Heart left ventricle (tissue), 16 donors: ENCODE results near the gene AAMP. TPM values are rescaled to one million over a fixed set of nuclear protein-coding genes. Genes with fewer than 3 reads are reported as not detected.

Source experiments
- ATAC-seq, 4 donors: fragments of 200-7000 bp; cut with Tn5 transposase; one replicate each; pipeline ENCODE4 v1.9.1; 2020 to 2022; ENCODE audit warnings: moderate library complexity in 4 of 4, mild to moderate bottlenecking in 3 of 4, moderate number of reproducible peaks in 1 of 4
- DNase-seq, 5 donors: peaks; one replicate each; pipeline ENCODE4 v3.0.0-alpha.2; 2020
- H3K27ac ChIP-seq, 12 donors: fragments of 200-600 bp; sonication (generic) in 4 of 12; one replicate each; pipeline versions ENCODE4 v1.5.0 to v1.8.0; 2016 to 2022; ENCODE audit warnings: mild to moderate bottlenecking in 2 of 12
- H3K27me3 ChIP-seq, 9 donors: fragments of 200-600 bp; sonication (generic) in 2 of 9; one replicate each; pipeline versions ENCODE4 v1.5.1 to v1.8.0; 2016 to 2022; ENCODE audit warnings: mild to moderate bottlenecking in 3 of 9
- H3K36me3 ChIP-seq, 9 donors: fragments of 200-600 bp; sonication (generic) in 2 of 9; one replicate each; pipeline versions ENCODE4 v1.5.0 to v1.8.0; 2018 to 2022; ENCODE audit warnings: mild to moderate bottlenecking in 2 of 9
- H3K4me1 ChIP-seq, 12 donors: fragments of 200-600 bp; sonication (generic) in 4 of 12; one replicate each; pipeline versions ENCODE4 v1.5.0 to v1.8.0; 2016 to 2022; ENCODE audit warnings: mild to moderate bottlenecking in 3 of 12
- H3K4me3 ChIP-seq, 12 donors: fragments of 200-600 bp; sonication (generic) in 4 of 12; one replicate each; pipeline versions ENCODE4 v1.5.0 to v1.8.0; 2017 to 2022; ENCODE audit warnings: mild to moderate bottlenecking in 9 of 12, moderate library complexity in 4 of 12
- H3K9me3 ChIP-seq, 12 donors: fragments of 200-600 bp; sonication (generic) in 4 of 12; one replicate each; pipeline versions ENCODE4 v1.5.0 to v1.8.0; 2016 to 2022; ENCODE audit warnings: mild to moderate bottlenecking in 1 of 12
- POLR2A ChIP-seq, 2 donors: fragments of 450-650 bp; IDR thresholded peaks; one replicate each; pipeline ENCODE4 v1.6.1; 2017; ENCODE audit warnings: antibody characterized with exemption in 2 of 2, mild to moderate bottlenecking in 2 of 2, moderate library complexity in 2 of 2
- WGBS, 4 donors: extraction: QIAGEN DNeasy Blood & Tissue Kit in 2 of 4; methylation state at CpG; one replicate each; pipeline versions ENCODE4 v1.1.5 to v1.1.7; 2013 to 2018; 5-methylcytosine and 5-hydroxymethylcytosine counted together
- intact Hi-C, 10 donors: fragments of 100-400 bp; cut with DNase I; formaldehyde crosslinking; loops; one replicate each; pipeline versions ENCODE4 v1.11.1 to v1.14.2; 2022
- long read RNA-seq, 3 donors: library from polyadenylated mRNA; unstranded; transcript quantifications; one replicate each; pipeline ENCODE4 v2.0.0, GENCODE V29; 2020 to 2021
- polyA plus RNA-seq, 2 donors: library from polyadenylated mRNA; stranded (reverse); fragments of 200-250 nt; gene quantifications; one replicate each; pipeline ENCODE4 v1.2.3, GENCODE V29; 2013
- total RNA-seq, 9 donors: library from RNA; depleted of rRNA in 2 of 9; stranded (reverse); fragments of >200 nt in 2 of 9; fragmentation: NEBNext Ultra II Directional in 3 of 9; extraction: Animal tissue kit (Norgen Biotek cat#: 25700) in 3 of 9; gene quantifications; one replicate each; pipeline versions ENCODE4 v1.1.0 to v1.2.4, GENCODE V29; 2016 to 2023
- TF ChIP-seq, protein P1 (sequence below), 12 donors: fragments of 200-600 bp; sonication (generic) in 4 of 12; IDR thresholded peaks; one replicate each; pipeline versions ENCODE4 v1.5.0 to v1.8.0; 2018 to 2022; ENCODE audit warnings: antibody characterized with exemption in 12 of 12, mild to moderate bottlenecking in 5 of 12
- donor health status: ischemic (EF 13 %, LVEDD 7.1; RV severe dilation, severe dysfunction).
- donor health status: healthy with polysubstance abuse.
- donor health status: DM: no; HTN: yes; CAD: no.
- donor health status: DM: no; HTN: no; CAD: no.
- donor health status: ischemic (EF 25% LVEDD 6.9; RV normal size, moderate dysfunction).
- donor health status: ischemic (EF 25% LVEDD 5.7; RV mildly dilated, moderate dysfunction).
- donor health status: healthy.
- donor health status: DM: yes; HTN: yes; CAD: no.
- donor health status: ischemic (EF 35%, LVEDD 5.7; RV mildly dilated, moderate dysfunction).
- donor health status: nonischemic (EF 11% LVEDD 7.7; RV severe dilation, severe dysfunction).
- donor health status: DM: yes; HTN: yes; CAD: no.
- donor health status: PGD.
- donor health status: ischemic (EF 29% LVEDD 5.4; RV normal size, mild dysfunction).
- donor health status: nonischemic (EF 23%, LVEDD 6.1; RV moderate dilation, normal function).

Gene AAMP, protein sequence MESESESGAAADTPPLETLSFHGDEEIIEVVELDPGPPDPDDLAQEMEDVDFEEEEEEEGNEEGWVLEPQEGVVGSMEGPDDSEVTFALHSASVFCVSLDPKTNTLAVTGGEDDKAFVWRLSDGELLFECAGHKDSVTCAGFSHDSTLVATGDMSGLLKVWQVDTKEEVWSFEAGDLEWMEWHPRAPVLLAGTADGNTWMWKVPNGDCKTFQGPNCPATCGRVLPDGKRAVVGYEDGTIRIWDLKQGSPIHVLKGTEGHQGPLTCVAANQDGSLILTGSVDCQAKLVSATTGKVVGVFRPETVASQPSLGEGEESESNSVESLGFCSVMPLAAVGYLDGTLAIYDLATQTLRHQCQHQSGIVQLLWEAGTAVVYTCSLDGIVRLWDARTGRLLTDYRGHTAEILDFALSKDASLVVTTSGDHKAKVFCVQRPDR
- total RNA-seq (100 to 1,000 TPM in 2 of 9 donors, 10 to 100 TPM in 7; 51.6 to 127 (median 58.0) TPM), polyA plus RNA-seq (100 to 1,000 TPM in 1 of 2 donors, 10 to 100 TPM in 1; 58.6 to 150 TPM)
- long read RNA-seq, donor 1, transcript AAMP-201 (11 exons, 1,886 nt) = major isoform, 141 of 173 reads
- long read RNA-seq, donor 1, transcript AAMP-204 (11 exons, 1,804 nt) = minor isoform, 15 of 173 reads
- long read RNA-seq, donor 1, partial matches to known transcripts = 6 of 173 reads
- long read RNA-seq, donor 1, other reads (novel, unspliced or antisense) = 8 of 173 reads
- long read RNA-seq, donor 2, transcript AAMP-202 (10 exons, 1,761 nt) = minor isoform, 8 of 879 reads
- long read RNA-seq, donor 2, transcript AAMP-204 (11 exons, 1,804 nt) = minor isoform, 76 of 879 reads
- long read RNA-seq, donor 2, transcript AAMP-201 (11 exons, 1,886 nt) = major isoform, 717 of 879 reads
- long read RNA-seq, donor 2, partial matches to known transcripts = 5 of 879 reads
- long read RNA-seq, donor 2, other reads (novel, unspliced or antisense) = 67 of 879 reads
- long read RNA-seq, donor 3, transcript AAMP-204 (11 exons, 1,804 nt) = minor isoform, 17 of 168 reads
- long read RNA-seq, donor 3, transcript AAMP-201 (11 exons, 1,886 nt) = major isoform, 141 of 168 reads
- long read RNA-seq, donor 3, partial matches to known transcripts = 2 of 168 reads
- long read RNA-seq, donor 3, other reads (novel, unspliced or antisense) = 7 of 168 reads

DNA sequence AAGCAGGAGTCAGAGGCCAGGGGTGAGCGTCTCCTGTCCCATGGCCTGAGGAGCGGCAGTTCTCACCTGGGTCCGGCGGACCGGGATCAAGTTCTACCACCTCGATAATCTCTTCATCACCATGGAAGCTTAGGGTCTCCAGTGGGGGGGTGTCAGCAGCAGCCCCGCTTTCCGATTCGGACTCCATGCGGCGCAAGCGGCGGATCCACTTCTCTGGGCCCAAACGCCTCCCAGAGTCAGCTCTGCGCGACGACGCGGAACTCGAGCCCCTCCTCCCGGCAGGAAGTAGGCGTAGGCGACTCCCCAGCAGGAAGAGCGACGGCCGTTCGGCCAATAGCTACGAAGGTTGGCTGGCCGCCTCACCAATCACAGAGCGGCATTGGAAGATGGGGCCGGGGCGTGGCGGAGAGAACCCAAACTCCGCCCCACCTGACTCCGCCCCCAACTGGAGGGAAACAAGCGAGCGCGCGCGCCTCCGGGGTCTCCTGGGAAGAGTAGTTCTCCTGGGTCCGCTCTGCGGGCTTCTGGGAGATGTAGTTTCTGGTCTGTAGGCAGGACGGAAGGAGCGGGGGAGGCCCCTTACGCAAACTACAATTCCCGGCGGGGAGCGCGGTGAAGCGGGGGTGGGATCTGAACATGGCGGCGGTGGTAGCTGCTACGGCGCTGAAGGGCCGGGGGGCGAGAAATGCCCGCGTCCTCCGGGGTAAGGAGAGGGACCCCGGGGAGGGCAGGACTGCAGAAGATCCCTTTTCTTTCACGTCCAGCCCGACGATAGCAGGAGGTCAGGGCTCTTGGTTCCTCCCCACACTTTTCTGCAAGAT, at the start of gene AAMP, which contains the start of gene PNKD:
TSS of gene AAMP (minus strand) at position 238 of the 821 bp plus-strand sequence. CDS start at position 187, 51 bp downstream.
TSS of gene PNKD (plus strand) at position 620 of the 821 bp plus-strand sequence. CDS start at position 637, 17 bp downstream.
- peak; percentile 92 to 96 (median 94) for ATAC-seq
- H3K36me3 ChIP-seq = peaks cover 0 to 54% (median 47%) of the 10 kb centered on the region in 9 donors
- H3K4me1 ChIP-seq = peaks cover 3 to 60% (median 43%) of the 10 kb centered on the region in 12 donors
- peak within 1 kb of the TSS; percentile 71 to 88 (median 80) for H3K27ac ChIP-seq
- no peaks in the 10 kb centered on the region for H3K27me3 ChIP-seq
- no peaks in the 10 kb centered on the region for H3K9me3 ChIP-seq
- TF ChIP-seq, protein P1, sequence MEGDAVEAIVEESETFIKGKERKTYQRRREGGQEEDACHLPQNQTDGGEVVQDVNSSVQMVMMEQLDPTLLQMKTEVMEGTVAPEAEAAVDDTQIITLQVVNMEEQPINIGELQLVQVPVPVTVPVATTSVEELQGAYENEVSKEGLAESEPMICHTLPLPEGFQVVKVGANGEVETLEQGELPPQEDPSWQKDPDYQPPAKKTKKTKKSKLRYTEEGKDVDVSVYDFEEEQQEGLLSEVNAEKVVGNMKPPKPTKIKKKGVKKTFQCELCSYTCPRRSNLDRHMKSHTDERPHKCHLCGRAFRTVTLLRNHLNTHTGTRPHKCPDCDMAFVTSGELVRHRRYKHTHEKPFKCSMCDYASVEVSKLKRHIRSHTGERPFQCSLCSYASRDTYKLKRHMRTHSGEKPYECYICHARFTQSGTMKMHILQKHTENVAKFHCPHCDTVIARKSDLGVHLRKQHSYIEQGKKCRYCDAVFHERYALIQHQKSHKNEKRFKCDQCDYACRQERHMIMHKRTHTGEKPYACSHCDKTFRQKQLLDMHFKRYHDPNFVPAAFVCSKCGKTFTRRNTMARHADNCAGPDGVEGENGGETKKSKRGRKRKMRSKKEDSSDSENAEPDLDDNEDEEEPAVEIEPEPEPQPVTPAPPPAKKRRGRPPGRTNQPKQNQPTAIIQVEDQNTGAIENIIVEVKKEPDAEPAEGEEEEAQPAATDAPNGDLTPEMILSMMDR (IDR thresholded peaks at IDR 0.05) = peak in 8 of 12 donors; percentile 26 to 56 (median 36)
- TF ChIP-seq POLR2A (IDR thresholded peaks at IDR 0.05) = peak; percentile 15 to 89
- intact Hi-C loops = loop anchor here in 8 of 10 donors (1.0 to 10.0 kb wide), 11 partner anchors 17 to 375 kb away; partner anchors contain the start of genes CTDSP1 (in 4 of the 8) and ARPC2 (in 3 of the 8)
- peak; percentile 100 for DNase-seq
- WGBS, 4 donors = 0 to 1% (median 0%) methylated on average over 45 to 64 of the region's 64 CpGs
- H3K4me3 ChIP-seq = peak within 1 kb of the TSS; percentile 54 to 95 (median 87)

DNA sequence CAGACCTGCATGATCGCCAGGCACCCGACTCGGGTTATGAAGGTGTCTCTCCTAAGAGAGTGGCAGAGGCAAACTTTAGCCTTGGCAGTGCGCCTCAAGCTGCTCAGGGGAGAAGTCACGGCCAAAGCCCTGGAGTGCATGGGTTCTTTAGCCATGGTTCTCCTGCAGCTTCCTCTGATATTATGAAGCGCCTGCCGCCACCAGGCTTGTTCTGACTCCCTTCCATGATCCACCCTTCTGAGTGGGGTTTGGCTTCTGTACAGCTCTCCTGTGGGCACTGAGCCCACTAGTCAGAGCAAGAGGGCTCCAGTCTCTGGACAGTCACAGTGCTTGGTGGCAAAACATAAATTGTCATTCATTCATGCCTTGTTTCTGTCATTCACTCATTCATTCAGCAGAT, 48.3 kb upstream of the AAMP start:
- H3K27me3 ChIP-seq = no peaks in the 10 kb centered on the region
- intact Hi-C loops = no loop called here
- H3K4me1 ChIP-seq = peaks cover 0 to 46% (median 9%) of the 10 kb centered on the region in 12 donors
- H3K27ac ChIP-seq = no peak overlapping the region
- no peak overlapping the region for H3K4me3 ChIP-seq
- no peaks in the 10 kb centered on the region for H3K36me3 ChIP-seq
- ATAC-seq = no peak
- DNase-seq = no peak
- H3K9me3 ChIP-seq = no peaks in the 10 kb centered on the region
- 74 to 78% (median 77%) methylated on average over 7 of the region's 7 CpGs for WGBS, 4 donors
- TF ChIP-seq, protein P1 (IDR thresholded peaks at IDR 0.05) = no peak
- no peak for TF ChIP-seq POLR2A (IDR thresholded peaks at IDR 0.05)

DNA sequence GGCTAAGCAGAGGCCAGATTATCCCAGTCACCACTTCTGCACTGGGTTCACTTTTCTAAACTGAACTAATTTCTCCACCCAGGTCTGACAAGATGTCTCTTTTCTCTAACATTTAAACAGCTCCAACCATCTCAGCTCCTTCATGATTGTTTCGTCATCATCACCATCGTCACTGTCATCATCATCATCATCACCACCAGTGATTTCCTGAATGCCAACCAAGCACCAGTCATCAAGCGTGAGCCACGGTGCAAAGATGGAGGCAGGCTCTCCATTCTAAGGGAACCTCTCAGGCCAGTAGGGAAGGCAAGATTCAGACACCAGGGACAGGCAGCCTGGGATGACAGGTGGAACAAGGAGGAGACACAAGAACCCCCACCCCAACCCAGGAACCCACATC, 47.9 kb upstream of the AAMP start:
- TF ChIP-seq, protein P1 (IDR thresholded peaks at IDR 0.05) = no peak
- no peak for ATAC-seq
- H3K4me3 ChIP-seq = no peak overlapping the region
- no peaks in the 10 kb centered on the region for H3K9me3 ChIP-seq
- 89 to 93% (median 90%) methylated on average over 4 of the region's 4 CpGs for WGBS, 4 donors
- no peak for DNase-seq
- H3K27ac ChIP-seq = no peak overlapping the region
- H3K27me3 ChIP-seq = no peaks in the 10 kb centered on the region
- intact Hi-C loops = no loop called here
- H3K36me3 ChIP-seq = no peaks in the 10 kb centered on the region
- peaks cover 0 to 46% (median 9%) of the 10 kb centered on the region in 12 donors for H3K4me1 ChIP-seq
